Neural progenitor cell (in vitro differentiated cells): ENCODE data around the gene KDM3A.

Source experiments
- EZH2phosphoT487 ChIP-seq: fragments of 200-600 bp; sonication (generic); IDR thresholded peaks from 2 replicates; pipeline ENCODE4 v1.6.1; 2017; ENCODE audit warnings: antibody characterized with exemption
- TF ChIP-seq, protein P1 (sequence below): fragments of 200-600 bp; sonication (generic); IDR thresholded peaks from 2 replicates; pipeline ENCODE4 v1.5.1; 2017; ENCODE audit warnings: antibody characterized with exemption, mild to moderate bottlenecking

DNA sequence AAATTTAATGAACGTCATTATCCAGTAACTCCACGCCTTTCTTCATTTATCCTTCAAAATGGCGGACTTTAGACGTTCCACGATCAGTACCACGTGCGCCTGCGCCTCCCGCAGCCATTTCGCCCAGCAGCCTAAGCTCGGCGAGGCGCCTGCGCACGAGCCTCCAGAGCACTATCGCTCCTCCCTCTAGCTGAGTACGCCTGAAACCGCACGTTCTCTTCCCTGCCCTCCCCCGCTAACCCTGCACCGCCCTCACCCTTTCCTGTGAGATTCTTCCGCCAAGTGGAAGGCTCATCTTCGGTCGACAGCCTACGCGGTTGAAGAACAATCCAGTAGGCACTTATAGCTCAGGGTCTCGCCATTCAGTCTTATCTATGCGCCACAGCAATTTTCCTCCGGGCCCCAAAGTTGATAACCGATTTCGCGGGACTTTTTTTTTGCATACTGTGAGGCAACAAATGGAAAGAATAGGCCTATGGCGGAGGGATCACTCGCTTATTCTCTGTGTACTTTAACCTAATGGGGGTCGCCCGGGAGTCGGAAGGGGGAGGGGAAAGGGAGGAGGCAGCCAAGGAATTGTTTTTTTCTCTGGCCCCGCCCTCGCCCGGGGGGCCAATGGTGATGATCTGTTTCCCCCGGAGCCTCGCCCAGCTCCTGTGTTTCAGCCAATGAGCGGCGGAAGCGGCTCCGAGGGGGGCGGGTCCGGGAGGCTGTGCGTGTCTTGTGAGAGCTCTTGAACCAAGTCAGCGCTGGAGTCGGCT is at the start of gene KDM3A:
- TF ChIP-seq, protein P1, sequence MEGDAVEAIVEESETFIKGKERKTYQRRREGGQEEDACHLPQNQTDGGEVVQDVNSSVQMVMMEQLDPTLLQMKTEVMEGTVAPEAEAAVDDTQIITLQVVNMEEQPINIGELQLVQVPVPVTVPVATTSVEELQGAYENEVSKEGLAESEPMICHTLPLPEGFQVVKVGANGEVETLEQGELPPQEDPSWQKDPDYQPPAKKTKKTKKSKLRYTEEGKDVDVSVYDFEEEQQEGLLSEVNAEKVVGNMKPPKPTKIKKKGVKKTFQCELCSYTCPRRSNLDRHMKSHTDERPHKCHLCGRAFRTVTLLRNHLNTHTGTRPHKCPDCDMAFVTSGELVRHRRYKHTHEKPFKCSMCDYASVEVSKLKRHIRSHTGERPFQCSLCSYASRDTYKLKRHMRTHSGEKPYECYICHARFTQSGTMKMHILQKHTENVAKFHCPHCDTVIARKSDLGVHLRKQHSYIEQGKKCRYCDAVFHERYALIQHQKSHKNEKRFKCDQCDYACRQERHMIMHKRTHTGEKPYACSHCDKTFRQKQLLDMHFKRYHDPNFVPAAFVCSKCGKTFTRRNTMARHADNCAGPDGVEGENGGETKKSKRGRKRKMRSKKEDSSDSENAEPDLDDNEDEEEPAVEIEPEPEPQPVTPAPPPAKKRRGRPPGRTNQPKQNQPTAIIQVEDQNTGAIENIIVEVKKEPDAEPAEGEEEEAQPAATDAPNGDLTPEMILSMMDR: no peak
- peak; percentile 59 for TF ChIP-seq EZH2phosphoT487
